ENCODE measurements around the gene LAG3.

Gene LAG3

DNA sequence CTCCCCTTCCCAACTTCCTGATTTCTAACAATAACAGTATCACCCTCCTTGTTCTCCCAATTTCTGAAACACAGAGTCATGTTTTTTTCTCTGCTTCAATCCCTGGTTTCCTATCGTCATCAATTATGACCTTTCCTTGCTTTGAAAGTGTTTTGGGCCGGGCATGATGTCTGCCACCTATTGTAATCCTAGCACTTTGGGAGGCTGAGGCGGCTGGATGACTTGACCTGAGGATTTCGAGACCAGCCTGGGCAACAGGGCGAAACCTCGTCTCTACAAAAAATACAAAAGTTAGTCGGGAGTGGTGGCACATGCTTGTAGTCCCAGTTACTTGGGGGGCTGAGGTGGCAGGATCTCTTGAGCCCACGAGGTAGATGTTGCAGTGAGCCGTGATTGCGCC is 36.7 kb downstream of the LAG3 start:
- POLR2A ChIA-PET (ENCODE audit: low non-redundant PET) = no interaction called here
- CTCF ChIA-PET = no interaction called here
- DNase-seq (ENCODE audit: low spot score) = no peak
- TF ChIP-seq, protein P1, sequence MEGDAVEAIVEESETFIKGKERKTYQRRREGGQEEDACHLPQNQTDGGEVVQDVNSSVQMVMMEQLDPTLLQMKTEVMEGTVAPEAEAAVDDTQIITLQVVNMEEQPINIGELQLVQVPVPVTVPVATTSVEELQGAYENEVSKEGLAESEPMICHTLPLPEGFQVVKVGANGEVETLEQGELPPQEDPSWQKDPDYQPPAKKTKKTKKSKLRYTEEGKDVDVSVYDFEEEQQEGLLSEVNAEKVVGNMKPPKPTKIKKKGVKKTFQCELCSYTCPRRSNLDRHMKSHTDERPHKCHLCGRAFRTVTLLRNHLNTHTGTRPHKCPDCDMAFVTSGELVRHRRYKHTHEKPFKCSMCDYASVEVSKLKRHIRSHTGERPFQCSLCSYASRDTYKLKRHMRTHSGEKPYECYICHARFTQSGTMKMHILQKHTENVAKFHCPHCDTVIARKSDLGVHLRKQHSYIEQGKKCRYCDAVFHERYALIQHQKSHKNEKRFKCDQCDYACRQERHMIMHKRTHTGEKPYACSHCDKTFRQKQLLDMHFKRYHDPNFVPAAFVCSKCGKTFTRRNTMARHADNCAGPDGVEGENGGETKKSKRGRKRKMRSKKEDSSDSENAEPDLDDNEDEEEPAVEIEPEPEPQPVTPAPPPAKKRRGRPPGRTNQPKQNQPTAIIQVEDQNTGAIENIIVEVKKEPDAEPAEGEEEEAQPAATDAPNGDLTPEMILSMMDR (conservative IDR thresholded peaks at IDR 0.05; ENCODE audit: low read depth) = no peak
- H3K27ac ChIP-seq = no peak overlapping the region

GRCh38 chr12:6810758-6811157 is 38.4 kb downstream of the LAG3 start:
- CTCF ChIA-PET = interaction anchor here (0.6 kb wide), 2 partner anchors 18 to 176 kb away, joined by 3 read pairs; no protein-coding TSS in a partner anchor
- no peak for DNase-seq (ENCODE audit: low spot score)
- POLR2A ChIA-PET (ENCODE audit: low non-redundant PET) = no interaction called here
- no peak overlapping the region for H3K27ac ChIP-seq
- TF ChIP-seq, protein P1 (conservative IDR thresholded peaks at IDR 0.05; ENCODE audit: low read depth) = no peak

DNA sequence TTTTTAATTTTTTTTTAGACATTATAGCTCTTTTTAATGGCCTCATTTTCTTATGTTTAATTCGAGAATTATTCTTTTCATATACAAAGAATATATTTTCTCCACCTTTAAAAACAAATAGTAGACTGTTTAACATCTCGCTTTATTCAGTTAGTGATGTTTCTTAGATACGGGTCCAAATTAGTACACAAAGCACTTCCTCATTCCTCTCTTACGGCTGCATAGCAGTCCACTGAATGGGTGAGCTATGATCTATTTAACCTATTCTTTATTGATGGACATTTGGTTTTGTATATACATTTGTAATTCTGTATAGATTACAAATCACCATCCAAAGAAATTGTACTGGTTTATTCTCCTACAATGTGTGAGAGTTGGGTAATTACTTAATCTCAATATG is 41.0 kb downstream of the LAG3 start:
- POLR2A ChIA-PET (ENCODE audit: low non-redundant PET) = interaction anchor here (0.6 kb wide), 1 partner anchor 41 kb away, joined by 3 read pairs; no protein-coding TSS in a partner anchor
- no peak overlapping the region for H3K27ac ChIP-seq
- no peak for DNase-seq (ENCODE audit: low spot score)
- TF ChIP-seq, protein P1 (conservative IDR thresholded peaks at IDR 0.05; ENCODE audit: low read depth) = no peak
- CTCF ChIA-PET = interaction anchor here (0.5 to 0.7 kb wide), 4 partner anchors 10 to 542 kb away, joined by 3 to 4 read pairs (median 3); no protein-coding TSS in a partner anchor

GRCh38 chr12:6816598-6816997 is 44.3 kb downstream of the LAG3 start:
- POLR2A ChIA-PET (ENCODE audit: low non-redundant PET) = no interaction called here
- CTCF ChIA-PET = interaction anchor here (0.6 kb wide), 1 partner anchor 16 kb away, joined by 3 read pairs; no protein-coding TSS in a partner anchor
- no peak overlapping the region for H3K27ac ChIP-seq
- TF ChIP-seq, protein P1 (conservative IDR thresholded peaks at IDR 0.05; ENCODE audit: low read depth) = no peak
- no peak for DNase-seq (ENCODE audit: low spot score)

- ChIA-PET CTCF (interaction anchor here (0.6 kb wide), 1 partner anchor 16 kb away, joined by 3 read pairs; no protein-coding TSS in a partner anchor), POLR2A (ENCODE audit: low non-redundant PET) (no interaction called here)
- no peak for DNase-seq (ENCODE audit: low spot score)
- no peak overlapping the region for H3K27ac ChIP-seq
- TF ChIP-seq, protein P1 (conservative IDR thresholded peaks at IDR 0.05; ENCODE audit: low read depth) = no peak
Observed at GRCh38 chr12:6817098-6817497, 44.8 kb downstream of the LAG3 start.

DNA sequence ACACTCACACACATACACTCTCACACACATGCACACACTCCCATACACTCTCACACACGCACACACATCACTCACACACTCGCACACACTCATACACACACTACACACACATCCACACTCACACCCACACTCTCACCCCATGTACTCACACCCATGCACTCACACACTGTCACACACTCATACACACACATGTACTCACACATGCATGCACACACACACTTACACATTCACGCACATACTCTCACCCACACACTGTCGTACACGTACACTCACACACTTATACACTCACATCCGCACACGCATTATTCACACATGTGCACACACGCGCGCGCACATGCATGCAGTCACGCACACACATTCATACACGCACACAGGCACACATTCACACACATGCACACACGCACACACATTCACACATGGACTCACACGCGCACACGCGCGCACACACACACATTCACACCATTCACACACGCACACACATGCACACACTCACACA is 45.4 kb downstream of the LAG3 start:
- DNase-seq (ENCODE audit: low spot score) = no peak
- ChIA-PET POLR2A (ENCODE audit: low non-redundant PET) (no interaction called here), CTCF (no interaction called here)
- H3K27ac ChIP-seq = no peak overlapping the region
- TF ChIP-seq, protein P1 (conservative IDR thresholded peaks at IDR 0.05; ENCODE audit: low read depth) = no peak

All from RWPE1 (cell line).